Measurements from ENCODE around the gene TROAP.
A peak's percentile ranks its signal among the peaks of the same experiment; 100 is the strongest.

TROAP gene

DNA sequence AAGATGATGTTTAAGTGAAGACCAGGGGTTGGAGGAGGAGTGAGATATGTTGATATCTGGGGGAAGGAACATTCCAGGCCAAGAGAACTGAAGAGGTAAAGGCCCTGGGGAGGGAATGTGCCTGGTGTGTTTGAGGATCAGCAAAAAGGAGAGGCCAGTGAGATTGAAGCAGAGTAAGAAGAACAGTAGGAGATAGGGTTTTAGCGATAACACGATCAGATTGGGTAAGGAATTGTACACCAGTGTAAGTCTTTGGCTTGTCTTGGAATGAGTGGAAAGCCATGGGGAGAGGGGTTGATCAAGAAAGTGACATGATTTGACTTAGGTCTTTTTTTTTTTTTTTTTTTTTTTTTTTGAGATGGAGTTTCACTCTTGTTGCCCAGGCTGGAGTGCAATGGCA, 4.8 kb downstream of the TROAP start:
- TF ChIP-seq, protein P1, sequence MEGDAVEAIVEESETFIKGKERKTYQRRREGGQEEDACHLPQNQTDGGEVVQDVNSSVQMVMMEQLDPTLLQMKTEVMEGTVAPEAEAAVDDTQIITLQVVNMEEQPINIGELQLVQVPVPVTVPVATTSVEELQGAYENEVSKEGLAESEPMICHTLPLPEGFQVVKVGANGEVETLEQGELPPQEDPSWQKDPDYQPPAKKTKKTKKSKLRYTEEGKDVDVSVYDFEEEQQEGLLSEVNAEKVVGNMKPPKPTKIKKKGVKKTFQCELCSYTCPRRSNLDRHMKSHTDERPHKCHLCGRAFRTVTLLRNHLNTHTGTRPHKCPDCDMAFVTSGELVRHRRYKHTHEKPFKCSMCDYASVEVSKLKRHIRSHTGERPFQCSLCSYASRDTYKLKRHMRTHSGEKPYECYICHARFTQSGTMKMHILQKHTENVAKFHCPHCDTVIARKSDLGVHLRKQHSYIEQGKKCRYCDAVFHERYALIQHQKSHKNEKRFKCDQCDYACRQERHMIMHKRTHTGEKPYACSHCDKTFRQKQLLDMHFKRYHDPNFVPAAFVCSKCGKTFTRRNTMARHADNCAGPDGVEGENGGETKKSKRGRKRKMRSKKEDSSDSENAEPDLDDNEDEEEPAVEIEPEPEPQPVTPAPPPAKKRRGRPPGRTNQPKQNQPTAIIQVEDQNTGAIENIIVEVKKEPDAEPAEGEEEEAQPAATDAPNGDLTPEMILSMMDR (IDR thresholded peaks at IDR 0.05; ENCODE audit: insufficient read depth, low read length, missing control alignments): no peak
- DNase-seq (ENCODE audit: low read depth, low spot score): no peak
- no peak overlapping the region for H3K4me3 ChIP-seq (ENCODE audit: low read depth, low read length)
- ChIA-PET CTCF (interaction anchor here (12.8 kb wide), 1 partner anchor 25 kb away, joined by 424 read pairs; the partner anchor contains the start of gene DNAJC22), POLR2A (no interaction called here)

DNA sequence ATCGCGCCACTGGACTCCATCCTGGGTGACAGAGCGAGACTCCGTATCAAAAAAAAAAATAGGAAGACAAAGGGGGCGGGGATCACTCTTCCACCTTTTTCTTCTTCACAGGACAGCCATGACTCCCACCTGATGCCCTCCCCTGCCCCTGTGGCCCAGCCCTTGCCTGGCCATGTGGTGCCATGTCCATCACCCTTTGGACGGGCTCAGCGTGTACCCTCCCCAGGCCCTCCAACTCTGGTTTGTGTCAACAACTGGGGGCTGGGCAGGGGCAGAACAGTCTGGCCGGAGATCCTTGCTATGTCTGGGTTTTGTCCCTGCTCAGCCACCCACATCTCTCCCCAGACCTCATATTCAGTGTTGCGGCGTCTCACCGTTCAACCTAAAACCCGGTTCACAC, 5.8 kb downstream of the TROAP start:
- POLR2A ChIA-PET: no interaction called here
- no peak for DNase-seq (ENCODE audit: low read depth, low spot score)
- no peak overlapping the region for H3K4me3 ChIP-seq (ENCODE audit: low read depth, low read length)
- CTCF ChIA-PET: interaction anchor here (1.4 to 12.8 kb wide), 5 partner anchors 14 to 252 kb away, joined by 4 to 424 read pairs (median 148); partner anchors contain the start of gene DNAJC22
- TF ChIP-seq, protein P1 (IDR thresholded peaks at IDR 0.05; ENCODE audit: insufficient read depth, low read length, missing control alignments): no peak

DNA sequence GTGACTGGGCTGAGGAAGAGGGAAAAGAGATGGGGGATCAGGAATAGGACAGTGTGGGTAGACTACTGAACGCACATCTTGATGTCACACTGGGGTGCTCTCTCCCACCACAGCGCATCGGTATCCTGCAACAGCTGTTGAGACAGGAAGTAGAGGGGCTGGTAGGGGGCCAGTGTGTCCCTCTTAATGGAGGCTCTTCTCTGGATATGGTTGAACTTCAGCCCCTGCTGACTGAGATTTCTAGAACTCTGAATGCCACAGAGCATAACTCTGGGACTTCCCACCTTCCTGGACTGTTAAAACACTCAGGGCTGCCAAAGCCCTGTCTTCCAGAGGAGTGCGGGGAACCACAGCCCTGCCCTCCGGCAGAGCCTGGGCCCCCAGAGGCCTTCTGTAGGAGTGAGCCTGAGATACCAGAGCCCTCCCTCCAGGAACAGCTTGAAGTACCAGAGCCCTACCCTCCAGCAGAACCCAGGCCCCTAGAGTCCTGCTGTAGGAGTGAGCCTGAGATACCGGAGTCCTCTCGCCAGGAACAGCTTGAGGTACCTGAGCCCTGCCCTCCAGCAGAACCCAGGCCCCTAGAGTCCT, 7.1 kb downstream of the TROAP start:
- DNase-seq (ENCODE audit: low read depth, low spot score): no peak
- no peak overlapping the region for H3K4me3 ChIP-seq (ENCODE audit: low read depth, low read length)
- CTCF ChIA-PET: interaction anchor here (0.8 to 12.8 kb wide), 11 partner anchors 12 to 251 kb away, joined by 3 to 424 read pairs (median 15); partner anchors contain the start of gene DNAJC22
- POLR2A ChIA-PET: no interaction called here
- TF ChIP-seq, protein P1 (IDR thresholded peaks at IDR 0.05; ENCODE audit: insufficient read depth, low read length, missing control alignments): no peak

DNA sequence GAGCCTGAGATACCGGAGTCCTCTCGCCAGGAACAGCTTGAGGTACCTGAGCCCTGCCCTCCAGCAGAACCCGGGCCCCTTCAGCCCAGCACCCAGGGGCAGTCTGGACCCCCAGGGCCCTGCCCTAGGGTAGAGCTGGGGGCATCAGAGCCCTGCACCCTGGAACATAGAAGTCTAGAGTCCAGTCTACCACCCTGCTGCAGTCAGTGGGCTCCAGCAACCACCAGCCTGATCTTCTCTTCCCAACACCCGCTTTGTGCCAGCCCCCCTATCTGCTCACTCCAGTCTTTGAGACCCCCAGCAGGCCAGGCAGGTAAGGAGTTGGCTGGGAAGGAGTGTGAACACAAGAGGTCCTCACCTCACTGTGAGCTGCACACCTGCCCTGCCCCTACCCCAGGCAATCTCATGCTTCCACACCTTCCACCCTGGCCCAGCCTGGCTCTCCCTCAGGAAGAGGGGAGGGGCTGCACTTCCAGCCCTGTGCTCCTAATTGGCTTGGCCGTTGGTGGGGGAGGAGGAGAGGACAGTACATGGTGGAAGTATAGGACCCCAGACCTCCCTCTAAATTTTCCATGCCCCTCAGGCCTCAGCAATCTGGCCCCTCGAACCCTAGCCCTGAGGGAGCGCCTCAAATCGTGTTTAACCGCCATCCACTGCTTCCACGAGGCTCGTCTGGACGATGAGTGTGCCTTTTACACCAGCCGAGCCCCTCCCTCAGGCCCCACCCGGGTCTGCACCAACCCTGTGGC, 7.8 kb downstream of the TROAP start:
- ChIA-PET POLR2A (interaction anchor here (1.0 kb wide), 1 partner anchor 250 kb away, joined by 5 read pairs; no protein-coding TSS in a partner anchor), CTCF (interaction anchor here (0.6 to 12.8 kb wide), 50 partner anchors 7 to 318 kb away, joined by 3 to 424 read pairs (median 5); partner anchors contain the start of genes DNAJC22, PRPF40B, PRPH and TROAP)
- no peak overlapping the region for H3K4me3 ChIP-seq (ENCODE audit: low read depth, low read length)
- no peak for DNase-seq (ENCODE audit: low read depth, low spot score)
- TF ChIP-seq, protein P1 (IDR thresholded peaks at IDR 0.05; ENCODE audit: insufficient read depth, low read length, missing control alignments): no peak

DNA sequence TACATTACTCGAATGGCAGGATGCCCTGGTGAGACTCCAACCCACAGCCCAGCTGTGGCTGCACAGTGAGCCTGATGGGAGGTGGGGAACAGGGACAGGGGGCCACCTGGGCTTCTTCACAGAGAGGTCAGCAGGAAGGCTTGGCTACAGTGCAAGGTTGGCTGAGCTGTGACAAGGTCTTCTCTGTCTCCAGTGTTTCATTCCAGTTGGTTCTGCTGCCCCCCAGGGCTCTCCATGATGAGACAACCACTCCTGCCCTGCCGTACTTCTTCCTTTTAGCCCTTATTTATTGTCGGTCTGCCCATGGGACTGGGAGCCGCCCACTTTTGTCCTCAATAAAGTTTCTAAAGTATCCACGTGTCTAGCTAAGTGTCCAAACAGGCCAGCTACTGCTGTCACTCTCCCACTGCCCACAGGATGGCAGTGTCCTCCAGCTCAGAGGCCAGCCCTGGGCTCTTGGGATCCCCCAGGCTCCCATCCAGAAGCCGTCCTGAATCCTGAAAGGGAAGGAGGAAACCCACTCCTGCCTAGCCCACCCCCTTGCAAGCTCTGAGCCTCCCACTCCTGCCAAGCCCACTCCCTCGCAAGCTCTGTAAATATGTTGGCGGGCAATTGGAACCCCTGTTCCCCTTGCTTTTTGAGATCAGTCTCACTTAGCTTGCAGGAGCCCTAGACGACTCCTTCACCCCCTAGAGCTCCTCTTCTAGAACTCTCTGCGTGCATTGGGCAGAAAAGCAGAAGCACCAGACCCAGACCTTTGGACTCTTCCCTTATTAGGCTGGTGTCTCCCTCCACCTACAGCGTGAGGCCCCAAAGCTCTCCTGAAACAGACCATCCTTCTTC, 8.5 kb downstream of the TROAP start:
- ChIA-PET POLR2A (interaction anchor here (0.6 to 1.0 kb wide), 3 partner anchors 9 to 249 kb away, joined by 3 to 5 read pairs (median 5); partner anchors contain the start of gene TROAP), CTCF (interaction anchor here (0.6 to 12.8 kb wide), 56 partner anchors 8 to 386 kb away, joined by 3 to 424 read pairs (median 5); partner anchors contain the start of genes DNAJC22, PRPF40B, PRPH and TROAP)
- no peak for DNase-seq (ENCODE audit: low read depth, low spot score)
- no peak overlapping the region for H3K4me3 ChIP-seq (ENCODE audit: low read depth, low read length)
- TF ChIP-seq, protein P1 (IDR thresholded peaks at IDR 0.05; ENCODE audit: insufficient read depth, low read length, missing control alignments): peak; percentile 84

Data from AG04449 (cell line).